ENCODE data around the gene ZNF555.

DNA sequence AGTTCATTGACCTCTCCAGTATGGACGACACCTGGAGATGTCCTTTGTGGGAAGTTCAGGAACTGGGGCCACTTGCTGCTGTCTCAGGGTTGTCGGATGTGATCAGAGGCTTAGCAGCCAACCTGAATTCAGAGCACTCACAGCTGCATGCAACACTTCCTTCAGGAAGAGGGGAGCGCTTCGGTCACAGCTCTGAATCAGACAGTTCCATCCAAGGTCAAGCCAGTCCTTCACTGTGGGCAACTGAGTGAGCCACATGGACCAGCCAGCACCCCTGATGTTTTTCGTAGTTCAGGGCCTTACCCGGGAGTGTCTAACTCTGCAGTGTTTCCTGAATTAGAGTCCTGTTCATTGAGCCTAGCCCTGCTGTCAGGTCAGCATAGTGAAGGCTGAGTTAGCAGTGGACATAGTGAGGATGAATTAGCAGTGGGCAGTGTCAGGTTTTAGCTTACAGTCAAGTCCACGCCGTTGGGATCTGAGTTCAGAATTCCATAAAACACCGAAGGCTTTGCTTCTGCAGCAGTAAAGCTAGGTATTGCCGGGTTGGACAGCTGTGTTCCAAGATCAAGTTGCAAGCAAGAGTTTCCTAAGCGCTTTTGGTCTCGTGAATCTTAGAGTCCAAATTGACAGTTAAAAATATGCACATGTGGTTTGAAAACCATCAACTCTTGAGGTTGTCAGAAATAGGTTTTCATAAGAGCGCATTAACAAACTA is 5.1 kb downstream of the ZNF555 start:
- TF ChIP-seq, protein P1, sequence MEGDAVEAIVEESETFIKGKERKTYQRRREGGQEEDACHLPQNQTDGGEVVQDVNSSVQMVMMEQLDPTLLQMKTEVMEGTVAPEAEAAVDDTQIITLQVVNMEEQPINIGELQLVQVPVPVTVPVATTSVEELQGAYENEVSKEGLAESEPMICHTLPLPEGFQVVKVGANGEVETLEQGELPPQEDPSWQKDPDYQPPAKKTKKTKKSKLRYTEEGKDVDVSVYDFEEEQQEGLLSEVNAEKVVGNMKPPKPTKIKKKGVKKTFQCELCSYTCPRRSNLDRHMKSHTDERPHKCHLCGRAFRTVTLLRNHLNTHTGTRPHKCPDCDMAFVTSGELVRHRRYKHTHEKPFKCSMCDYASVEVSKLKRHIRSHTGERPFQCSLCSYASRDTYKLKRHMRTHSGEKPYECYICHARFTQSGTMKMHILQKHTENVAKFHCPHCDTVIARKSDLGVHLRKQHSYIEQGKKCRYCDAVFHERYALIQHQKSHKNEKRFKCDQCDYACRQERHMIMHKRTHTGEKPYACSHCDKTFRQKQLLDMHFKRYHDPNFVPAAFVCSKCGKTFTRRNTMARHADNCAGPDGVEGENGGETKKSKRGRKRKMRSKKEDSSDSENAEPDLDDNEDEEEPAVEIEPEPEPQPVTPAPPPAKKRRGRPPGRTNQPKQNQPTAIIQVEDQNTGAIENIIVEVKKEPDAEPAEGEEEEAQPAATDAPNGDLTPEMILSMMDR (IDR thresholded peaks at IDR 0.05): no peak
- no peak for TF ChIP-seq ZFX (IDR thresholded peaks at IDR 0.05; ENCODE audit: borderline replicate concordance)

Measured in 22Rv1 (cell line).